ENCODE results near the gene TOB2.

The TOB2 gene

GRCh38 chr22:41398921-41399320 lies 47.7 kb downstream of the TOB2 start:
- no peak for DNase-seq (ENCODE audit: low read depth)
- H3K4me3 ChIP-seq (ENCODE audit: low read length), result no peak overlapping the region
- no peak for TF ChIP-seq CTCF (IDR thresholded peaks at IDR 0.05; ENCODE audit: insufficient read depth, low read depth, low read length, missing control alignments)

- no peak overlapping the region for H3K4me3 ChIP-seq (ENCODE audit: low read length)
- no peak for DNase-seq (ENCODE audit: low read depth)
- no peak for TF ChIP-seq CTCF (IDR thresholded peaks at IDR 0.05; ENCODE audit: insufficient read depth, low read depth, low read length, missing control alignments)
These were observed 49.3 kb downstream of the TOB2 start for GRCh38 chr22:41397143-41397811.

GRCh38 chr22:41395531-41396240 lies 50.9 kb downstream of the TOB2 start:
- no peak overlapping the region for H3K4me3 ChIP-seq (ENCODE audit: low read length)
- no peak for TF ChIP-seq CTCF (IDR thresholded peaks at IDR 0.05; ENCODE audit: insufficient read depth, low read depth, low read length, missing control alignments)
- no peak for DNase-seq (ENCODE audit: low read depth)

- no peak overlapping the region for H3K4me3 ChIP-seq (ENCODE audit: low read length)
- no peak for TF ChIP-seq CTCF (IDR thresholded peaks at IDR 0.05; ENCODE audit: insufficient read depth, low read depth, low read length, missing control alignments)
- no peak for DNase-seq (ENCODE audit: low read depth)
These were observed 52.6 kb downstream of the TOB2 start for GRCh38 chr22:41394012-41394356.

GRCh38 chr22:41387341-41387740 lies 59.3 kb downstream of the TOB2 start:
- no peak for TF ChIP-seq CTCF (IDR thresholded peaks at IDR 0.05; ENCODE audit: insufficient read depth, low read depth, low read length, missing control alignments)
- no peak overlapping the region for H3K4me3 ChIP-seq (ENCODE audit: low read length)
- DNase-seq (ENCODE audit: low read depth), result no peak

- no peak for TF ChIP-seq CTCF (IDR thresholded peaks at IDR 0.05; ENCODE audit: insufficient read depth, low read depth, low read length, missing control alignments)
- DNase-seq (ENCODE audit: low read depth), result no peak
- no peak overlapping the region for H3K4me3 ChIP-seq (ENCODE audit: low read length)
These were observed 62.5 kb downstream of the TOB2 start for GRCh38 chr22:41384128-41384527.
